Right cardiac atrium (tissue), 5 donors: ENCODE results near the gene PSMF1. TPM values are rescaled to one million over a fixed set of nuclear protein-coding genes. Genes with fewer than 3 reads are reported as not detected.

Experiments
- ATAC-seq, 2 donors: fragments of 200-7000 bp; cut with Tn5 transposase; one replicate each; pipeline versions ENCODE4 v1.8.0 to v1.9.1; 2020; ENCODE audit warnings: moderate library complexity in 2 of 2, mild to moderate bottlenecking in 1 of 2
- DNase-seq, 3 donors: peaks; one replicate each; pipeline ENCODE4 v3.0.0-alpha.2; 2020
- H3K27ac ChIP-seq: one replicate; pipeline ENCODE4 v1.5.1; 2013; ENCODE audit warnings: mild to moderate bottlenecking, low read length, control low read depth, moderate library complexity
- H3K27me3 ChIP-seq: one replicate; pipeline ENCODE4 v1.6.1; 2013; ENCODE audit not compliant: control insufficient read depth, insufficient read depth
- H3K4me1 ChIP-seq: one replicate; pipeline ENCODE4 v1.6.1; 2013; ENCODE audit warnings: low read length; ENCODE audit not compliant: control insufficient read depth, insufficient read depth
- H3K4me3 ChIP-seq: one replicate; pipeline ENCODE4 v1.5.1; 2013; ENCODE audit warnings: low read length, control low read depth
- H3K9me3 ChIP-seq: one replicate; pipeline ENCODE4 v1.6.1; 2013; ENCODE audit warnings: low read length; ENCODE audit not compliant: control insufficient read depth
- WGBS: extraction: QIAGEN DNeasy Blood & Tissue Kit; methylation state at CpG from one replicate; pipeline ENCODE4 v1.1.7; 2013; 5-methylcytosine and 5-hydroxymethylcytosine counted together
- intact Hi-C, 4 donors: fragments of 100-400 bp; cut with DNase I; formaldehyde crosslinking; loops; one replicate each; pipeline versions ENCODE4 v1.11.0 to v1.14.0; 2022 to 2023
- polyA plus RNA-seq: library from polyadenylated mRNA; stranded (reverse); fragments of 200-250 nt; gene quantifications from one replicate; pipeline ENCODE4 v1.2.3, GENCODE V29; 2013
- total RNA-seq, 4 donors: library from RNA; stranded (reverse); fragmentation: NEBNext Ultra II Directional; extraction: Animal tissue kit (Norgen Biotek cat#: 25700); gene quantifications; one replicate each; pipeline ENCODE4 v1.2.1, GENCODE V29; 2021
- donor health status: healthy with polysubstance abuse.
- donor health status: DM: no; HTN: yes; CAD: no.
- donor health status: DM: no; HTN: no; CAD: no.
- donor health status: DM: no; HTN: yes; CAD: no; lungs with severe emphysema.
- donor health status: DM: yes; HTN: yes; CAD: no.

Gene PSMF1
- total and polyA plus RNA-seq, 5 donors: 49.1 to 128 (median 115) TPM

- Histone ChIP-seq H3K4me3 (no peak overlapping the region), H3K4me1 (no peaks in the 10 kb centered on the region), H3K27me3 (no peaks in the 10 kb centered on the region), H3K9me3 (no peaks in the 10 kb centered on the region), H3K27ac (no peak overlapping the region)
- WGBS: 92% methylated on average over 27 of the region's 27 CpGs
- ATAC-seq: no peak
- intact Hi-C loops: no loop called here
- DNase-seq: no peak
Observed at GRCh38 chr20:1180949-1181348, 62.5 kb downstream of the PSMF1 start.

GRCh38 chr20:1182106-1182505 lies 63.7 kb downstream of the PSMF1 start:
- DNase-seq: no peak
- no peaks in the 10 kb centered on the region for H3K4me1 ChIP-seq
- intact Hi-C loops: no loop called here
- 32% methylated on average over 4 of the region's 4 CpGs for WGBS
- no peak overlapping the region for H3K27ac ChIP-seq
- H3K4me3 ChIP-seq: no peak overlapping the region
- H3K27me3 ChIP-seq: no peaks in the 10 kb centered on the region
- H3K9me3 ChIP-seq: no peaks in the 10 kb centered on the region
- no peak for ATAC-seq

- ATAC-seq (no peak), DNase-seq (no peak)
- Histone ChIP-seq H3K27ac (no peak overlapping the region), H3K9me3 (no peaks in the 10 kb centered on the region), H3K4me1 (no peaks in the 10 kb centered on the region), H3K4me3 (no peak overlapping the region), H3K27me3 (no peaks in the 10 kb centered on the region)
- intact Hi-C loops: no loop called here
- 69% methylated on average over 6 of the region's 6 CpGs for WGBS
Observed at GRCh38 chr20:1183153-1183552, 64.8 kb downstream of the PSMF1 start.

GRCh38 chr20:1184260-1184637 lies 65.8 kb downstream of the PSMF1 start:
- H3K9me3 ChIP-seq: no peaks in the 10 kb centered on the region
- peak overlapping the region; percentile 80 for H3K4me3 ChIP-seq
- no peaks in the 10 kb centered on the region for H3K4me1 ChIP-seq
- 26% methylated on average over 13 of the region's 13 CpGs for WGBS
- no peak for DNase-seq
- intact Hi-C loops: no loop called here
- ATAC-seq: no peak
- no peak overlapping the region for H3K27ac ChIP-seq
- no peaks in the 10 kb centered on the region for H3K27me3 ChIP-seq

DNA sequence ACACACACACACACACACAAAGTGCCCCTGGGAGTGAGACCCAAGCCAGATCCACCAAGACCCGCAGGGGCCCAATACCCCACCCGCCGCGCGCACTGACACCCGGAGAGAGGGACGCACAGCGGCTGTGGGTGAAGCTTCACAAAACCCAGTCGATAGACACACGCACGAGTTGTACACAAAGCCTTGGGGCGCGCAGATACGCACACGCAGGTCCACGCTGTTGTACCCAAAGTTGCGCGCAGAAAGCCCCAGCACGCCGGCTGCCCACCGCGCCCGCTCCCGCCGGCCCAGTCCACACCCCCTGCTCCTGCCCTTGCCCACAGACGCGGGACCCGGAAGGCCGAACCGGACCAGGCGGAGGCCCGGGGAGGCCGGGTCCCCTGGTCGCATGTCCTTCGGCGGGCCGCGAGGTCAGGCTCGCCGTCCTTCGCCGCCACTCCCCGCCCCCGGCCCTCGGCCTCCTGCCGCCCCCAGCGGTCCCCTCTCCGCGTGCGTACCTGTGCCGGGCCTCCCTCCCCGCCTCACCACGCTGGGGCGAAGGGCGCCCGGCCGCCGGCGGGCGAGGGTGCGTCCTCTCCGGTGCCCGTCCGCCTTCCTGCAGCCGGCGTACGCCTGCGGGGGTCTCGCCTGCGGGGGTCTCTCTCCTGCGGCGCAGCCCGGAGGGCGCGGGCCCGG lies 66.4 kb downstream of the PSMF1 start, which contains the start of gene TMEM74B:
TSS of gene TMEM74B (minus strand) at position 344 of the 678 bp plus-strand sequence. CDS start 1,180 bp downstream, outside the sequence.
- no peaks in the 10 kb centered on the region for H3K9me3 ChIP-seq
- no peaks in the 10 kb centered on the region for H3K27me3 ChIP-seq
- ATAC-seq (peak; percentile 27 to 33), DNase-seq (peak in 1 of 3 donors; percentile 53)
- intact Hi-C loops: no loop called here
- peak within 1 kb of the TSS; percentile 80 for H3K4me3 ChIP-seq
- no peaks in the 10 kb centered on the region for H3K4me1 ChIP-seq
- 1% methylated on average over 76 of the region's 76 CpGs for WGBS
- H3K27ac ChIP-seq: no peak within 1 kb of the TSS

DNA sequence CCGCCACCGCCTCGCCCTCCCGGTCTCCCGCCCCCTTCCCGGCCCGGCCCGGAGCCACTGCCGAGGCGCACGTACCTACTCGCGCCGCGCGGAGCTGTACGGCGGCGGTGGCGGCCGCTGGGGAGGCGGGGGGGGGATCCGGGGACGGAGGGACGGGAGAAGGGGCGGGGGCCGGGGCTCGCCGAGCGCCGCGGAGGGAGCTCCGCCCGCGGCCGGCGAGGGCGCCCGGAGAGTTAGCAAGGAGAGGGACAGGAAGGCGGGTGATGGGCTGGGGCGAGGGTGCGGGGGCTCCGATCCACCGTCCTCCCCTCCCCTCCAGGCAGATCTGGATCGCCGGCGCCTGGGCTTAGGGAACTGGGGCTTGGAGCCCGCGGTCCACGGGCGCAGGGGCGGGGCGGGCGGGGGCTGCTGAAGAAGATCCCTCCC lies 66.9 kb downstream of the PSMF1 start:
- WGBS: 1% methylated on average over 53 of the region's 54 CpGs
- H3K9me3 ChIP-seq: no peaks in the 10 kb centered on the region
- intact Hi-C loops: no loop called here
- H3K27ac ChIP-seq: no peak overlapping the region
- ATAC-seq: peak; percentile 8 to 46
- H3K27me3 ChIP-seq: no peaks in the 10 kb centered on the region
- H3K4me1 ChIP-seq: no peaks in the 10 kb centered on the region
- DNase-seq: peak in 1 of 3 donors; percentile 67
- H3K4me3 ChIP-seq: peak overlapping the region; percentile 80

GRCh38 chr20:1185790-1186334 lies 67.5 kb downstream of the PSMF1 start:
- no peak overlapping the region for H3K27ac ChIP-seq
- DNase-seq: peak; percentile 55 to 78 (median 77)
- intact Hi-C loops: no loop called here
- H3K4me3 ChIP-seq: peak overlapping the region; percentile 80
- no peaks in the 10 kb centered on the region for H3K4me1 ChIP-seq
- H3K27me3 ChIP-seq: no peaks in the 10 kb centered on the region
- H3K9me3 ChIP-seq: no peaks in the 10 kb centered on the region
- ATAC-seq: peak; percentile 64 to 66
- WGBS: 10% methylated on average over 20 of the region's 20 CpGs

DNA sequence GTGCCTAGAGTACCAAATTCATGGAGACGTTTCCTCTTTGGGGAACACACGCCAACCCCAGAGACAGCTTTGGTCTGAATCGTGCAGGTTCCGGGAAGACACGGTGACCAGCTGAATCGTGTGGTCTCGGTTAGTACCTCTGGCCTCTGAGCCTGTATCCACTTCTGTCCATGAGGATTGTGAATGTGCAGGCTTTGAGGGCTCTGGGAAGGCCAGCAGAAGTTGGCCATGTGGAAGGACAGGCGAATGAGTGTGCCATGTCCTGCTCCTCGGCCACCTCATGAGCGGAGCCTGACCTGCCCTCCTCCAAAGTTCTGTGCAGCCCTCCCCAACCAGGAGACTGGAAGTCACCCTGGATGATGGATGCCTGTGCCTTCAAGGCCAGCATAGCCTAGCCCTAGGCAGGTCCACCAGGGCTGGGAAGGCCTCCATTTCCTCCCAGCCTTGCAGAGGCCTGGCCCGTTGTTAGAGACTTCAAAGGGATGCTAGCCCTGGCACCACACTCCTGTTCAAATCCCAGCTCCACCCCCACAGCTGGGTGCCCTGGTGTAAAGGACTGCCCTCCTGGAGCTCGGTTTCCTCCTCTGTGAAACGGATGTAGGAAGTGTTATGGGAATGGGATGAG lies 68.1 kb downstream of the PSMF1 start:
- Histone ChIP-seq H3K27ac (no peak overlapping the region), H3K4me3 (no peak overlapping the region), H3K27me3 (no peaks in the 10 kb centered on the region), H3K4me1 (no peaks in the 10 kb centered on the region), H3K9me3 (no peaks in the 10 kb centered on the region)
- DNase-seq (no peak), ATAC-seq (peak in 1 of 2 donors; percentile 50)
- 77% methylated on average over 13 of the region's 13 CpGs for WGBS
- intact Hi-C loops: no loop called here

DNA sequence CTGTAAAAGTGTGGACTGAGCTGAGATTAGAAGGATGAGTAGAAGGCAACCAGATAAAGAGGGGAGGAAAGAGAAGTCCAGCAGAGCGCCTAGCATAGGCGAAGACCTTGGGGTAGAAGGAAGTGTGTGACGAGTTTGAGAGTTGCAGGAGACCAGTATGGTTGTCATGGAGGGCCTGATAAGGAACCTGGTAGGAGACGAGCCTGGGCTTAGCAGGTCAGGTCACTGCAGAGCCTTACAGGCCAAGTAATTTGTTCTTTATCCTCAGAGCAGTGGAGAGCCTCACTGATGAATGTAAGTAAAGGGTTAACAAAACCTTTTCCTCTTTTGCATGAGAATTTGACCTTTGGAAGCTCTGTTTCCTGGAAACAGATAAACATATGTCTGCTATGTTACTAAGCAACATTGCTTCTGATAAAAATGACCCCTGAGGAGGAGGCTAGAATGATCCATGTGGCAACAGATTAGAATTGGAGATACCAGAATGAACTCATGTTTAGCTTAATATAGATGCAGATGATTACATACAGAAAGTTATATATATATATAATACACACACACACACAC lies 69.3 kb downstream of the PSMF1 start:
- DNase-seq: no peak
- 56% methylated on average over 4 of the region's 4 CpGs for WGBS
- H3K4me3 ChIP-seq: no peak overlapping the region
- intact Hi-C loops: no loop called here
- H3K27me3 ChIP-seq: no peaks in the 10 kb centered on the region
- ATAC-seq: peak in 1 of 2 donors; percentile 26
- H3K9me3 ChIP-seq: no peaks in the 10 kb centered on the region
- no peak overlapping the region for H3K27ac ChIP-seq
- H3K4me1 ChIP-seq: no peaks in the 10 kb centered on the region

DNA sequence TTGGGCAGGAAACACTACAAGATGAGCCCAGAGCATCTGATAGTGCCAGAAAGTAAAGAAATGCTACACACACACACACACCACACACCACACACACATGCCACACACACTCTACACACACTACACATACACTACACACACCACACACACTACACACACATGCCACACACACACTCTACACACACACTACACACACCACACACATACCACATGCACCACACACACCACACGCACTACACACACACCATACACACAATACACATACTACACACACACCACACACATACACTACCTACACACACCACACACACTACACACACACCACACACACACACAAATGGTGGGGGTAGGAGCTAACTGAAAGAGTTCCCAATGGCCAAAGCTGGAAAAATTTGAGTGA lies 69.9 kb downstream of the PSMF1 start:
- intact Hi-C loops: no loop called here
- WGBS: 95% methylated on average over 1 of the region's 1 CpG
- DNase-seq (no peak), ATAC-seq (no peak)
- Histone ChIP-seq H3K4me3 (no peak overlapping the region), H3K4me1 (no peaks in the 10 kb centered on the region), H3K27me3 (no peaks in the 10 kb centered on the region), H3K9me3 (no peaks in the 10 kb centered on the region), H3K27ac (no peak overlapping the region)

- H3K4me3 ChIP-seq: no peak overlapping the region
- H3K4me1 ChIP-seq: no peaks in the 10 kb centered on the region
- 69% methylated on average over 1 of the region's 1 CpG for WGBS
- H3K9me3 ChIP-seq: no peaks in the 10 kb centered on the region
- ATAC-seq (no peak), DNase-seq (no peak)
- H3K27ac ChIP-seq: no peak overlapping the region
- intact Hi-C loops: no loop called here
- no peaks in the 10 kb centered on the region for H3K27me3 ChIP-seq
Observed at GRCh38 chr20:1189827-1190226, 71.4 kb downstream of the PSMF1 start.
